ENCODE data around the gene HNF4A. TPM values are rescaled to one million over a fixed set of nuclear protein-coding genes. Genes with fewer than 3 reads are reported as not detected.

Gene HNF4A
- total and polyA plus RNA-seq, 2 of the 13 experiments (the other 11 are each of a cell fraction or from before 2014, with no cell fraction given) = 80.9 to 169 TPM

DNA sequence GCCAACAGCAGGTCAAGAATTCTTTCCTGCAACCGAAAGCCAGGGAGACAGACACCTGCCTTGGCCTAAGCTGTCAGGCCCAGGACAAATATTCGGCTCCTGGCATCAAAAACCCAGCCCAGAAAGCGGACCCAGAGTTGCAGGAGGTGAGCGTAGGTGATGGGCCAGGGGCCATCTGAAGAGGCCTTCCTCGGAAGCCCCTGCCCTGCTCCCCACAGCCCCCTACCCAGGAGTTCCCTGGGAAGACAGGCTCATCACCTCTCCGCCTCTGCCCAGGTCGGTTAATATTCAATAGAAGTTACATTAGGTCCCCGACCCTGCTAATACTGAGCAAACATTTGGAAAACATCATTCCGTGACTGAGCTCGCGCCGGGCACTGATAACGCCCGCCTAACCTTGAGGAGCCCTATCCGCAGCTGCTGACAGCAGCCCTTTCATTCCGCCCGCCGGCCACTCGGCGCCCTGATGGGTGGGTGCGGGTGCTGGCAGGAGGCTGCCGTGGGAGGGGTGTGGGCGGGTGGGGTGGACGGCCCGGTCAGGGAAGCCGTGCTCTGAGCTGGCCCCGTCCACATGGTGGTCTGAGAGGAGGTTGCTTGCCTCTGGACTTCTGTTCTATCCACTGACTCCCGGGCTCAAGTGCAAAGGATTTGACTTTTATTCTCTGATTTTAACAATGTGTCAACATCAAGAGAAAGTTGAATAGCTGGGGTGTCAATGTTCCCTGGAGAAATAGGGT, 55.7 kb downstream of the HNF4A start (continued):
- TF ChIP-seq, protein P1, sequence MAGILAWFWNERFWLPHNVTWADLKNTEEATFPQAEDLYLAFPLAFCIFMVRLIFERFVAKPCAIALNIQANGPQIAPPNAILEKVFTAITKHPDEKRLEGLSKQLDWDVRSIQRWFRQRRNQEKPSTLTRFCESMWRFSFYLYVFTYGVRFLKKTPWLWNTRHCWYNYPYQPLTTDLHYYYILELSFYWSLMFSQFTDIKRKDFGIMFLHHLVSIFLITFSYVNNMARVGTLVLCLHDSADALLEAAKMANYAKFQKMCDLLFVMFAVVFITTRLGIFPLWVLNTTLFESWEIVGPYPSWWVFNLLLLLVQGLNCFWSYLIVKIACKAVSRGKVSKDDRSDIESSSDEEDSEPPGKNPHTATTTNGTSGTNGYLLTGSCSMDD (CRISPR knock-in tag; IDR thresholded peaks at IDR 0.05) = no peak
- 0 out of 2 replicates have a peak, but pooled peaks have one; percentile 17 for TF ChIP-seq HES4 (CRISPR knock-in tag; IDR thresholded peaks at IDR 0.05; ENCODE audit: borderline replicate concordance)
- TF ChIP-seq ZNF136 (CRISPR knock-in tag; IDR thresholded peaks at IDR 0.05; ENCODE audit: low read depth) = peak; percentile 69; the same call in 1 of the 2 replicates
- TF ChIP-seq CHD4 (IDR thresholded peaks at IDR 0.05; ENCODE audit: borderline replicate concordance, low read length) = 0 out of 2 replicates have a peak, but pooled peaks have one; percentile 63
- no peak for TF ChIP-seq CREB1 (IDR thresholded peaks at IDR 0.05)
- TF ChIP-seq CREB1 (CRISPR knock-in tag; IDR thresholded peaks at IDR 0.05) = no peak; the same call in 1 of the 2 replicates
- TF ChIP-seq PHB2 (IDR thresholded peaks at IDR 0.05; ENCODE audit: partially characterized antibody) = no peak
- TF ChIP-seq IKZF4 (CRISPR knock-in tag; IDR thresholded peaks at IDR 0.05; ENCODE audit: borderline replicate concordance, low read depth, not compliant biosample characterization) = no peak
- no peak for TF ChIP-seq ZFYVE20 (CRISPR knock-in tag; IDR thresholded peaks at IDR 0.05; ENCODE audit: borderline replicate concordance, low read depth)
- peak; percentile 70; the same call in 1 of the 2 replicates for TF ChIP-seq NCOR1 (IDR thresholded peaks at IDR 0.05; ENCODE audit: borderline replicate concordance, low read length)
- peak; percentile 95 for TF ChIP-seq KDM2A (CRISPR knock-in tag; IDR thresholded peaks at IDR 0.05; ENCODE audit: borderline replicate concordance, low read depth)
- TF ChIP-seq ZNF724P (CRISPR knock-in tag; IDR thresholded peaks at IDR 0.05; ENCODE audit: borderline replicate concordance) = peak; percentile 84
- no peak for TF ChIP-seq ZNF17 (CRISPR knock-in tag; IDR thresholded peaks at IDR 0.05)
- TF ChIP-seq TIGD3 (CRISPR knock-in tag; IDR thresholded peaks at IDR 0.05; ENCODE audit: borderline replicate concordance) = no peak; the same call in 1 of the 2 replicates
- TF ChIP-seq, protein P2, sequence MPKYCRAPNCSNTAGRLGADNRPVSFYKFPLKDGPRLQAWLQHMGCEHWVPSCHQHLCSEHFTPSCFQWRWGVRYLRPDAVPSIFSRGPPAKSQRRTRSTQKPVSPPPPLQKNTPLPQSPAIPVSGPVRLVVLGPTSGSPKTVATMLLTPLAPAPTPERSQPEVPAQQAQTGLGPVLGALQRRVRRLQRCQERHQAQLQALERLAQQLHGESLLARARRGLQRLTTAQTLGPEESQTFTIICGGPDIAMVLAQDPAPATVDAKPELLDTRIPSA (CRISPR knock-in tag; IDR thresholded peaks at IDR 0.05; ENCODE audit: borderline replicate concordance) = peak; percentile 63; the same call in 1 of the 2 replicates
- TF ChIP-seq GFI1 (CRISPR knock-in tag; IDR thresholded peaks at IDR 0.05; ENCODE audit: borderline replicate concordance) = peak; percentile 93
- peak; percentile 95 for TF ChIP-seq ELF3 (CRISPR knock-in tag; IDR thresholded peaks at IDR 0.05)
- TF ChIP-seq GLI4 (CRISPR knock-in tag; IDR thresholded peaks at IDR 0.05; ENCODE audit: borderline replicate concordance) = no peak
- TF ChIP-seq ZBTB38 (CRISPR knock-in tag; IDR thresholded peaks at IDR 0.05) = peak; percentile 49; the same call in 1 of the 2 replicates
- no peak; the same call in 1 of the 2 replicates for TF ChIP-seq STAG1 (CRISPR knock-in tag; IDR thresholded peaks at IDR 0.05)
- TF ChIP-seq HHEX (CRISPR knock-in tag; IDR thresholded peaks at IDR 0.05) = peak; percentile 86
- TF ChIP-seq GATAD1 (CRISPR knock-in tag; IDR thresholded peaks at IDR 0.05) = peak; percentile 79
- TF ChIP-seq KDM3A (CRISPR knock-in tag; IDR thresholded peaks at IDR 0.05; ENCODE audit: low read depth) = peak; percentile 94
- TF ChIP-seq RXRB (CRISPR knock-in tag; IDR thresholded peaks at IDR 0.05; ENCODE audit: borderline replicate concordance) = peak; percentile 98
- no peak for TF ChIP-seq MTF1 (CRISPR knock-in tag; IDR thresholded peaks at IDR 0.05)
- 0 out of 2 replicates have a peak, but pooled peaks have one; percentile 11 for TF ChIP-seq JUND (CRISPR knock-in tag; IDR thresholded peaks at IDR 0.05)
- TF ChIP-seq POLR2AphosphoS5 (IDR thresholded peaks at IDR 0.05; ENCODE audit: low read depth, low read length) = peak; percentile 75
- TF ChIP-seq HOXA7 (CRISPR knock-in tag; IDR thresholded peaks at IDR 0.05) = no peak
